Head of caudate nucleus (tissue), 42 donors: Measurements from ENCODE around the gene PRRG2.
"Not testable (repeated sequence)": the region's sequence is repeated elsewhere in the genome, so short reads cannot be mapped to it uniquely, and the experiment has no call there.

ENCODE experiments used
- DNase-seq, 42 donors: peaks; one replicate each; pipeline versions ENCODE4 v3.0.0 to v3.0.0-alpha.2; 2020 to 2021; ENCODE audit warnings: mixed read lengths in 7 of 42
- intact Hi-C: fragments of 100-400 bp; cut with DNase I; formaldehyde crosslinking; loops from one replicate; pipeline ENCODE4 v1.15.0; 2022

PRRG2 gene

GRCh38 chr19:49595819-49596404 is 14.8 kb downstream of the PRRG2 start:
- intact Hi-C loops: loop anchor here (10.0 kb wide), 1 partner anchor 69 kb away; the partner anchor contains the start of genes BCL2L12 and IRF3
- DNase-seq: no peak

- no peak for DNase-seq
- intact Hi-C loops: loop anchor here (10.0 kb wide), 1 partner anchor 68 kb away; the partner anchor contains the start of genes BCL2L12 and IRF3
Measured at GRCh38 chr19:49596407-49596806, 15.3 kb downstream of the PRRG2 start.

GRCh38 chr19:49596954-49597702 is 16.0 kb downstream of the PRRG2 start:
- no peak for DNase-seq
- intact Hi-C loops: loop anchor here (10.0 kb wide), 1 partner anchor 68 kb away; the partner anchor contains the start of genes BCL2L12 and IRF3

GRCh38 chr19:49597703-49597974 is 16.5 kb downstream of the PRRG2 start:
- DNase-seq: no peak
- intact Hi-C loops: loop anchor here (10.0 kb wide), 1 partner anchor 67 kb away; the partner anchor contains the start of genes BCL2L12 and IRF3

- DNase-seq: no peak
Measured at GRCh38 chr19:49599378-49600295, 18.5 kb downstream of the PRRG2 start.

GRCh38 chr19:49601482-49602038 is 20.4 kb downstream of the PRRG2 start:
- intact Hi-C loops: no loop called here

More at GRCh38 chr19:49599378-49600295, 18.5 kb downstream of the PRRG2 start:
- intact Hi-C loops: loop anchor here (10.0 kb wide), 1 partner anchor 65 kb away; the partner anchor contains the start of genes BCL2L12 and IRF3

GRCh38 chr19:49602806-49603205 is 21.7 kb downstream of the PRRG2 start:
- intact Hi-C loops: no loop called here
- DNase-seq: no peak

More at GRCh38 chr19:49601482-49602038, 20.4 kb downstream of the PRRG2 start:
- no peak for DNase-seq

- DNase-seq: no peak
- intact Hi-C loops: no loop called here
Measured at GRCh38 chr19:49605605-49606004, 24.5 kb downstream of the PRRG2 start.

GRCh38 chr19:49609499-49610092 is 28.5 kb downstream of the PRRG2 start:
- no peak for DNase-seq
- intact Hi-C loops: no loop called here

- DNase-seq: no peak
- intact Hi-C loops: no loop called here
Measured at GRCh38 chr19:49613374-49613773, 32.3 kb downstream of the PRRG2 start.

- intact Hi-C loops: no loop called here
- no peak for DNase-seq
Measured at GRCh38 chr19:49614096-49614833, 33.1 kb downstream of the PRRG2 start.

GRCh38 chr19:49615861-49616260 is 34.7 kb downstream of the PRRG2 start:
- intact Hi-C loops: no loop called here
- DNase-seq: no peak

- intact Hi-C loops: no loop called here
- DNase-seq: no peak
Measured at GRCh38 chr19:49616532-49616931, 35.4 kb downstream of the PRRG2 start.

- no peak for DNase-seq
- intact Hi-C loops: no loop called here
Measured at GRCh38 chr19:49616945-49617344, 35.8 kb downstream of the PRRG2 start.

GRCh38 chr19:49617860-49618259 is 36.7 kb downstream of the PRRG2 start:
- DNase-seq, intact Hi-C loops: not testable (repeated sequence)

- no peak for DNase-seq
- intact Hi-C loops: loop anchor here (5.0 kb wide), 1 partner anchor 263 kb away; the partner anchor contains the start of genes DKKL1 and TEAD2
Measured at GRCh38 chr19:49624967-49625910, 44.1 kb downstream of the PRRG2 start.

GRCh38 chr19:49626226-49626625 is 45.1 kb downstream of the PRRG2 start:
- intact Hi-C loops: no loop called here

More at GRCh38 chr19:49626226-49626625, 45.1 kb downstream of the PRRG2 start:
- DNase-seq: no peak
